ENCODE data around the gene FAM168A. TPM values are rescaled to one million over a fixed set of nuclear protein-coding genes. Genes with fewer than 3 reads are reported as not detected.

Gene FAM168A
- polyA plus RNA-seq, 2 of the 4 experiments (the other 2 are of a cell fraction) = 15.3 to 19.2 TPM

GRCh38 chr11:73366953-73367352 is 231.0 kb downstream of the FAM168A start:
- no peak for TF ChIP-seq NR3C1 (IDR thresholded peaks at IDR 0.05)
- TF ChIP-seq HES2 (IDR thresholded peaks at IDR 0.05) = no peak
- no peak for TF ChIP-seq RNF2 (IDR thresholded peaks at IDR 0.05; ENCODE audit: borderline replicate concordance, low read depth)
- TF ChIP-seq MAZ (IDR thresholded peaks at IDR 0.05; ENCODE audit: borderline replicate concordance, low read depth, low read length) = no peak
- TF ChIP-seq CEBPB (IDR thresholded peaks at IDR 0.05) = no peak
- no peak for TF ChIP-seq CHD4 (IDR thresholded peaks at IDR 0.05; ENCODE audit: borderline replicate concordance)
- Histone ChIP-seq H3K27ac (no peak overlapping the region), H3K4me3 (no peak overlapping the region), H3K4me2 (no peak overlapping the region), H3K4me1 (no peaks in the 10 kb centered on the region), H3K9me3 (no peaks in the 10 kb centered on the region)
- ChIA-PET POLR2A (no interaction called here), CTCF (interaction anchor here (0.6 to 39.3 kb wide), 5 partner anchors 16 to 715 kb away, joined by 3 to 667 read pairs (median 3); no protein-coding TSS in a partner anchor)
- WGBS (ENCODE audit: missing lambda C conversion rate) = 86% methylated on average over 6 of the region's 6 CpGs
- no peak for FAIRE-seq
- DNase-seq (ENCODE audit: low read depth in 1 of 2, low spot score in 1 of 2) = no peak
- ATAC-seq = no peak

- POLR2A ChIA-PET = no interaction called here
- no peak for TF ChIP-seq BCL3 (IDR thresholded peaks at IDR 0.05)
- no peak for TF ChIP-seq HDAC2 (IDR thresholded peaks at IDR 0.05)
- no peak for TF ChIP-seq HOXB5 (CRISPR knock-in tag; IDR thresholded peaks at IDR 0.05)
- no peak for TF ChIP-seq FOSL2 (IDR thresholded peaks at IDR 0.05)
- no peak for TF ChIP-seq FOSL2 (CRISPR knock-in tag; IDR thresholded peaks at IDR 0.05)
- TF ChIP-seq CHD2 (IDR thresholded peaks at IDR 0.05; ENCODE audit: low read length, partially characterized antibody) = no peak
- no peak for TF ChIP-seq ESRRA (IDR thresholded peaks at IDR 0.05; ENCODE audit: borderline replicate concordance, low read length)
- no peak for TF ChIP-seq CBX2 (IDR thresholded peaks at IDR 0.05; ENCODE audit: borderline replicate concordance, low read depth)
- TF ChIP-seq, protein P1, sequence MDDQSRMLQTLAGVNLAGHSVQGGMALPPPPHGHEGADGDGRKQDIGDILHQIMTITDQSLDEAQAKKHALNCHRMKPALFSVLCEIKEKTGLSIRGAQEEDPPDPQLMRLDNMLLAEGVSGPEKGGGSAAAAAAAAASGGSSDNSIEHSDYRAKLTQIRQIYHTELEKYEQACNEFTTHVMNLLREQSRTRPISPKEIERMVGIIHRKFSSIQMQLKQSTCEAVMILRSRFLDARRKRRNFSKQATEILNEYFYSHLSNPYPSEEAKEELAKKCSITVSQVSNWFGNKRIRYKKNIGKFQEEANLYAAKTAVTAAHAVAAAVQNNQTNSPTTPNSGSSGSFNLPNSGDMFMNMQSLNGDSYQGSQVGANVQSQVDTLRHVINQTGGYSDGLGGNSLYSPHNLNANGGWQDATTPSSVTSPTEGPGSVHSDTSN (IDR thresholded peaks at IDR 0.05) = no peak
- no peak for TF ChIP-seq HOXA7 (CRISPR knock-in tag; IDR thresholded peaks at IDR 0.05)
- no peak for TF ChIP-seq POLR2A (IDR thresholded peaks at IDR 0.05; ENCODE audit: low read length)
- TF ChIP-seq TP53 (CRISPR knock-in tag; IDR thresholded peaks at IDR 0.05) = no peak
- no peak for TF ChIP-seq E2F6 (IDR thresholded peaks at IDR 0.05; ENCODE audit: borderline replicate concordance, low read depth)
- no peak for TF ChIP-seq JUN (IDR thresholded peaks at IDR 0.05)
- TF ChIP-seq MAX (IDR thresholded peaks at IDR 0.05) = no peak
- no peak for TF ChIP-seq SREBF2 (IDR thresholded peaks at IDR 0.05)
- CTCF ChIA-PET = interaction anchor here (0.9 to 39.3 kb wide), 6 partner anchors 10 to 295 kb away, joined by 3 to 667 read pairs (median 70); partner anchors contain the start of gene RELT
- ATAC-seq (no peak), DNase-seq (ENCODE audit: low read depth in 1 of 2, low spot score in 1 of 2) (no peak), FAIRE-seq (no peak)
- no peak overlapping the region for H3K4me3 ChIP-seq
- no peak overlapping the region for H3K4me2 ChIP-seq
- no peaks in the 10 kb centered on the region for H3K9me3 ChIP-seq
- H3K27ac ChIP-seq = no peak overlapping the region
- 98% methylated on average over 4 of the region's 4 CpGs for WGBS (ENCODE audit: missing lambda C conversion rate)
- no peaks in the 10 kb centered on the region for H3K4me1 ChIP-seq
These were observed 231.7 kb downstream of the FAM168A start for GRCh38 chr11:73366265-73366610.

All from A549 (cell line).